Measurements from ENCODE around the gene PGAP6.

DNA sequence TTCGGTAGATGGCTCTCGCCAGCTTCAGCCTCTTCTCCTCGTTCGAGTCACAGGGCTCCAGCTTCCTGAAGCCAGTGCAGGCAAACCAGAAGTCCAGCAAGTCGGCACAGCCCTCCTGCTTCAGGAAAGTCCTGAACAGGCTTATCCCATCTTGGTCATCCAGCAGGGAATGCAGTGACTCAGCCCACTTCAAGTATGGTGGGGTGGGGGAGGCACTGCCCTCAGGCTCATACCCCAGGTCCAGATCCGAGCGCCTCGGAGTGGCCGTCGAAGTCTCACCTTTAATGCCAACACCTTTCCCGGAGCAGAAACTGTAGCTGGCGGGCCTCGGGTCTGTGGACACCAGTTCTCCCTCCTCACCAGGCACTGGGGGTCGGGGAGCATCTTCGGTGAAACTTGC, 35.2 kb downstream of the PGAP6 start:
- TF ChIP-seq, protein P1, sequence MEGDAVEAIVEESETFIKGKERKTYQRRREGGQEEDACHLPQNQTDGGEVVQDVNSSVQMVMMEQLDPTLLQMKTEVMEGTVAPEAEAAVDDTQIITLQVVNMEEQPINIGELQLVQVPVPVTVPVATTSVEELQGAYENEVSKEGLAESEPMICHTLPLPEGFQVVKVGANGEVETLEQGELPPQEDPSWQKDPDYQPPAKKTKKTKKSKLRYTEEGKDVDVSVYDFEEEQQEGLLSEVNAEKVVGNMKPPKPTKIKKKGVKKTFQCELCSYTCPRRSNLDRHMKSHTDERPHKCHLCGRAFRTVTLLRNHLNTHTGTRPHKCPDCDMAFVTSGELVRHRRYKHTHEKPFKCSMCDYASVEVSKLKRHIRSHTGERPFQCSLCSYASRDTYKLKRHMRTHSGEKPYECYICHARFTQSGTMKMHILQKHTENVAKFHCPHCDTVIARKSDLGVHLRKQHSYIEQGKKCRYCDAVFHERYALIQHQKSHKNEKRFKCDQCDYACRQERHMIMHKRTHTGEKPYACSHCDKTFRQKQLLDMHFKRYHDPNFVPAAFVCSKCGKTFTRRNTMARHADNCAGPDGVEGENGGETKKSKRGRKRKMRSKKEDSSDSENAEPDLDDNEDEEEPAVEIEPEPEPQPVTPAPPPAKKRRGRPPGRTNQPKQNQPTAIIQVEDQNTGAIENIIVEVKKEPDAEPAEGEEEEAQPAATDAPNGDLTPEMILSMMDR (conservative IDR thresholded peaks at IDR 0.05 in 1 of 2, IDR thresholded peaks at IDR 0.05 in 1 of 2; ENCODE audit: low read depth in 1 of 2, low read length in 2 of 2) = no peak
- no peak for TF ChIP-seq EZH2 (IDR thresholded peaks at IDR 0.05; ENCODE audit: low read length, missing control alignments)

Data from fibroblast of lung (primary cell).